ENCODE results near the gene TREML4. TPM values are rescaled to one million over a fixed set of nuclear protein-coding genes. Genes with fewer than 3 reads are reported as not detected.

Gene TREML4
- polyA plus RNA-seq, 2 of the 4 experiments (the other 2 are of a cell fraction) = not detected

DNA sequence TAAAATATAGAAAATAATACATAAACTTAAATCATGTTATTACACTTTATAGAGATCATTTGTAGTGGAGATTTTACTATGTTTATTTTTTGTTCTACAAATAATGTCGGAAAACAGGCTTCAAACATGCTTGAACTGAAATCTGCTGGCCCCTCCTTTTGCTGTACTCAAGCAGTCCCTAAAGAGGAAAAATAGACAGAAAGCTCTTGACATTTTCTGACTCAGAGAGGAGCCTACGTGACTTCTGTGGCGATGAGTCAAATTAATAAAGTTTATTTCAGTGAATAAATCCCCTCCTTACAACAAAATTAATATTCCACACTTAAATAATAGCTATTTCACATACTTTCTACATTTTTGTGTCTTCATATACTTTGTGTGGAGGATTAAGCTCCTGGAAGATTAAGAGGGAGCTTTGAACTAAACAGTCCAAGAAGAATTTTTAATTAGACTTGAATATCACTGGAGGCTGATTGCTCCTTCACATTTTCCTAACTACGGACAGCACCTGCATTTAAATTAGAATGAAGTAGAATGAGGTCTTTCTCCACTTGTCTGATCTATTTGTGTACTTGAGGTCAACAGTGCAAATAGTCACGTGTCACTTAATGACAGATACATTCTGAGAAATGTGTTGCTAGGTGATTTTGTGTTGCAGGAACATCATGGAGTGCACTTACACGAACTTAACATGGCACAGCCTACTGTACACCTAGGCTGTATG lies 60.0 kb downstream of the TREML4 start:
- Histone ChIP-seq H3K4me3 (no peak overlapping the region), H3K4me1 (no peaks in the 10 kb centered on the region), H3K4me2 (no peak overlapping the region), H3K27ac (no peak overlapping the region), H3K9me3 (no peaks in the 10 kb centered on the region)
- CTCF ChIA-PET = interaction anchor here (1.5 kb wide), 1 partner anchor 9 kb away, joined by 3 read pairs; no protein-coding TSS in a partner anchor
- FAIRE-seq (no peak), DNase-seq (ENCODE audit: low read depth in 1 of 2, low spot score in 1 of 2) (no peak), ATAC-seq (no peak)
- 19% methylated on average over 6 of the region's 6 CpGs for WGBS (ENCODE audit: missing lambda C conversion rate)
- POLR2A ChIA-PET = no interaction called here
- no peak for TF ChIP-seq CBX8 (IDR thresholded peaks at IDR 0.05)
- no peak for TF ChIP-seq CBX2 (IDR thresholded peaks at IDR 0.05; ENCODE audit: borderline replicate concordance, low read depth)
- no peak for TF ChIP-seq NFE2L2 (conservative IDR thresholded peaks at IDR 0.05; ENCODE audit: low read length)
- TF ChIP-seq, protein P1, sequence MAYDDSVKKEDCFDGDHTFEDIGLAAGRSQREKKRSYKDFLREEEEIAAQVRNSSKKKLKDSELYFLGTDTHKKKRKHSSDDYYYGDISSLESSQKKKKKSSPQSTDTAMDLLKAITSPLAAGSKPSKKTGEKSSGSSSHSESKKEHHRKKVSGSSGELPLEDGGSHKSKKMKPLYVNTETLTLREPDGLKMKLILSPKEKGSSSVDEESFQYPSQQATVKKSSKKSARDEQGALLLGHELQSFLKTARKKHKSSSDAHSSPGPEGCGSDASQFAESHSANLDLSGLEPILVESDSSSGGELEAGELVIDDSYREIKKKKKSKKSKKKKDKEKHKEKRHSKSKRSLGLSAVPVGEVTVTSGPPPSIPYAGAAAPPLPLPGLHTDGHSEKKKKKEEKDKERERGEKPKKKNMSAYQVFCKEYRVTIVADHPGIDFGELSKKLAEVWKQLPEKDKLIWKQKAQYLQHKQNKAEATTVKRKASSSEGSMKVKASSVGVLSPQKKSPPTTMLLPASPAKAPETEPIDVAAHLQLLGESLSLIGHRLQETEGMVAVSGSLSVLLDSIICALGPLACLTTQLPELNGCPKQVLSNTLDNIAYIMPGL (CRISPR knock-in tag; IDR thresholded peaks at IDR 0.05; ENCODE audit: borderline replicate concordance) = no peak
- TF ChIP-seq, protein P2, sequence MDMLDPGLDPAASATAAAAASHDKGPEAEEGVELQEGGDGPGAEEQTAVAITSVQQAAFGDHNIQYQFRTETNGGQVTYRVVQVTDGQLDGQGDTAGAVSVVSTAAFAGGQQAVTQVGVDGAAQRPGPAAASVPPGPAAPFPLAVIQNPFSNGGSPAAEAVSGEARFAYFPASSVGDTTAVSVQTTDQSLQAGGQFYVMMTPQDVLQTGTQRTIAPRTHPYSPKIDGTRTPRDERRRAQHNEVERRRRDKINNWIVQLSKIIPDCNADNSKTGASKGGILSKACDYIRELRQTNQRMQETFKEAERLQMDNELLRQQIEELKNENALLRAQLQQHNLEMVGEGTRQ (IDR thresholded peaks at IDR 0.05) = 0 out of 2 replicates have a peak, but pooled peaks have one; percentile 18
- no peak for TF ChIP-seq EHMT2 (IDR thresholded peaks at IDR 0.05; ENCODE audit: low read depth)

Small RNAs within 50 kb of the gene (small RNA-seq; reads per million reads assigned to genes)
- gene AL391903.2 = 0 reads per million in 6 experiments
- gene AL391903.3 = 0 reads per million in 6 experiments
- 0.19 to 5.2 (median 0.47) reads per million in 6 experiments for gene RNA5SP207

Other genes starting within 250 kb of the TREML4 start
- 2.2 and 2.8 TPM in 2 replicates for gene UNC5CL, start 189.1 kb upstream of the TREML4 start, polyA plus RNA-seq (2011; rRNA removed)
- gene UNC5CL, start 189.1 kb upstream of the TREML4 start, polyA plus RNA-seq (2017; fragmentation: RNase III; extraction: RNeasy Plus Mini Kit Qiagen cat#74134 plus additional on column Dnase treatment) = 0.79 to 1.2 TPM (median 1.1 TPM) in 3 replicates
- not detected in 2 replicates for gene TSPO2, start 185.9 kb upstream of the TREML4 start, polyA plus RNA-seq (2011; rRNA removed)
- not detected in 3 replicates for gene TSPO2, start 185.9 kb upstream of the TREML4 start, polyA plus RNA-seq (2017; fragmentation: RNase III; extraction: RNeasy Plus Mini Kit Qiagen cat#74134 plus additional on column Dnase treatment)
- gene APOBEC2, start 175.1 kb upstream of the TREML4 start, polyA plus RNA-seq (2011; rRNA removed) = not detected in 2 replicates
- not detected in 3 replicates for gene APOBEC2, start 175.1 kb upstream of the TREML4 start, polyA plus RNA-seq (2017; fragmentation: RNase III; extraction: RNeasy Plus Mini Kit Qiagen cat#74134 plus additional on column Dnase treatment)
- 15.6 and 21.4 TPM in 2 replicates for gene OARD1, start 156.0 kb upstream of the TREML4 start, polyA plus RNA-seq (2011; rRNA removed)
- gene OARD1, start 156.0 kb upstream of the TREML4 start, polyA plus RNA-seq (2017; fragmentation: RNase III; extraction: RNeasy Plus Mini Kit Qiagen cat#74134 plus additional on column Dnase treatment) = 26.2 to 28.5 TPM (median 26.4 TPM) in 3 replicates
- 11.2 and 19.2 TPM in 2 replicates for gene NFYA, start 155.4 kb upstream of the TREML4 start, polyA plus RNA-seq (2011; rRNA removed)
- 15.7 to 17.0 TPM (median 16.2 TPM) in 3 replicates for gene NFYA, start 155.4 kb upstream of the TREML4 start, polyA plus RNA-seq (2017; fragmentation: RNase III; extraction: RNeasy Plus Mini Kit Qiagen cat#74134 plus additional on column Dnase treatment)
- not detected in 2 replicates for gene TREML1, start 74.0 kb upstream of the TREML4 start, polyA plus RNA-seq (2011; rRNA removed)
- gene TREML1, start 74.0 kb upstream of the TREML4 start, polyA plus RNA-seq (2017; fragmentation: RNase III; extraction: RNeasy Plus Mini Kit Qiagen cat#74134 plus additional on column Dnase treatment) = not detected in 3 replicates
- not detected in 2 replicates for gene TREM2, start 65.2 kb upstream of the TREML4 start, polyA plus RNA-seq (2011; rRNA removed)
- not detected in 3 replicates for gene TREM2, start 65.2 kb upstream of the TREML4 start, polyA plus RNA-seq (2017; fragmentation: RNase III; extraction: RNeasy Plus Mini Kit Qiagen cat#74134 plus additional on column Dnase treatment)
- gene TREML2, start 27.2 kb upstream of the TREML4 start, polyA plus RNA-seq (2011; rRNA removed) = not detected in 2 replicates
- gene TREML2, start 27.2 kb upstream of the TREML4 start, polyA plus RNA-seq (2017; fragmentation: RNase III; extraction: RNeasy Plus Mini Kit Qiagen cat#74134 plus additional on column Dnase treatment) = not detected in 3 replicates
- gene TREM1, start 58.3 kb downstream of the TREML4 start, polyA plus RNA-seq (2011; rRNA removed) = not detected in 2 replicates
- gene TREM1, start 58.3 kb downstream of the TREML4 start, polyA plus RNA-seq (2017; fragmentation: RNase III; extraction: RNeasy Plus Mini Kit Qiagen cat#74134 plus additional on column Dnase treatment) = not detected in 3 replicates
- gene NCR2, start 107.3 kb downstream of the TREML4 start, polyA plus RNA-seq (2011; rRNA removed) = not detected in 2 replicates
- gene NCR2, start 107.3 kb downstream of the TREML4 start, polyA plus RNA-seq (2017; fragmentation: RNase III; extraction: RNeasy Plus Mini Kit Qiagen cat#74134 plus additional on column Dnase treatment) = not detected in 3 replicates